Activated naive CD8-positive, alpha-beta T cell treated with anti-CD3 and anti-CD28 coated beads, Interleukin-2, amount 50 U/mL, for 16 hours (primary cell): ENCODE measurements around the gene APH1B.
"Not testable (repeated sequence)": the region's sequence is repeated elsewhere in the genome, so short reads cannot be mapped to it uniquely, and the experiment has no call there.

ENCODE experiments used
- DNase-seq: peaks from one replicate; pipeline ENCODE4 v3.0.0-alpha.2; 2020; ENCODE audit warnings: low read depth, low spot score

The APH1B gene

DNA sequence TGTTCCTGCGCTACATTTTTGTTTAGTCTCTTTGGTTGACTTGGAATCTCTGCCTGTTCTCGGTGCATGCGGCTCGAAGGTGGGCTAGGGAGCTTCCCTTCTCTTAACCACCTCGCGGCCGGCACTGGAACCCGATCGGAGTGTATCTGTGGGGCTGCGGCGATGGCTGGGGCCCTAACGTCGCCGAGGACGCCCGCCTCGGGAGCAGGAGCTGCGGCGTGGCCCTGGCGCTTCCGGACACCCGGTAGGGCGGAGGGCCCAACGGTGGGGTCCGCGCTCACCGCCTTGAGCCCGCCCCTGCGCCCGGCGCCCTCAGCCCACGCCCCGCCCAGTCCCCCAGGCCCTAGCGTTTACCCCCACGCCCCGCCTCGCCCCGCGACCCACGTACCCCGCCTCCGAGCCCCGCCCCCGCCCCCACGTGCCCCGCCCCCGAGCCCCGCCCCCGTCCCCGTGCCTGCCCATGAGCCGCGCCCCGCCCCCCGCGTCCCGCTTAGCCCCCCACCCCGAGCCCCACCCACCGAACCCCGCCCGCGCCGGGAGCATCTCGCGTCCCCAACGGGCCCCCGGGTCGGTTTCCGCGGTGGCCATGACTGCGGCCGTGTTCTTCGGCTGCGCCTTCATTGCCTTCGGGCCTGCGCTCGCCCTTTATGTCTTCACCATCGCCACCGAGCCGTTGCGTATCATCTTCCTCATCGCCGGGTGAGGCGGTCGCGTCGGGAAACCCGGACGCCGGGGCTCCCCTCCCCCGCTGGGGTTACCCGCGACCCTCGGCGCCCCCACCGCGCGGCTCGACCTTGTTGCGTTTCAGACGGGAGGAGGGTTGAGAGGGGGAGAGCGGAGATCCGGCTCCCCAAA lies at the start of gene APH1B:
APH1B (plus strand) TSS at position 568 of the 855 bp plus-strand sequence; CDS start at position 587, 19 bp downstream.
- peak; percentile 22 for DNase-seq

- no peak for DNase-seq
Measured at GRCh38 chr15:63227689-63228088, 49.7 kb upstream of the APH1B start.

- no peak for DNase-seq
Measured at GRCh38 chr15:63231206-63231605, 46.2 kb upstream of the APH1B start.

DNA sequence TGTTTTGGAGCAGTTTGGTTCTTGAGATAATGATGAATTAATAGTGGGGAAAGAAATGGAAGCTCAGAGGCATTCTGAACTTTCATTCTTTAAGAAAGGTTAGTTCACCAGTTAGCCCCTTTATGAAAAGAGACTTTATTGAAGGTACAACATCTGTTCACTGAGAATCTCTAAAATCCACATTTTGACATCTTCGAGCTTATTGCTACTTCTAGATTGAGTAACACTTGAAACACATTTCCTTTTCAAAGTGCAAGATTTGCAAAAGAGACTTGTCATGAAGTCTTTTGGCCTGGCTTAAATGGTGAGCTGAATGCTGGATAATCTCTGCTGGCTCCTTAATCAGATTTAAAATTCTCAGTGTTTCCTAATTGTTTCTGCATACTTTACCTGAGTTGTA lies 45.7 kb upstream of the APH1B start:
- no peak for DNase-seq

DNA sequence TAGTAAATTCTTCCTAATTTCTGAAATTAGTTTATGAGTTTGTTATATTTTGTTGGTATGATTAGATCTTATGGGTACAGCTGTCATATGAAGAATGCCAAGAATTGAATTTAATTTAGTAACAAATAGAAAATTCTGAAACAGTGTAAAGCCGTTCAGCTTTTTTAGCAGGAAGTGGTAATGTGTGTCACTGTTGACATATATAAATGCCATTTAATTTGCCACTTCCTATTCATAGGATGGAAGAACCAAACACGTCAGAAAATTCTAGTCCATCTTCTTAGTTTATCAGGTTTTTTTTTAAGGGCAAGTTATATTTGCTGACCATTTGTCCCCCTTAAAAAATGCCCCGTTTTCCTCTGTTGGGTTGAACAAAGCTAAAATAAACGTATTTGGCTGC lies 45.0 kb upstream of the APH1B start:
- no peak for DNase-seq

- no peak for DNase-seq
Measured at GRCh38 chr15:63232943-63233342, 44.5 kb upstream of the APH1B start.

DNA sequence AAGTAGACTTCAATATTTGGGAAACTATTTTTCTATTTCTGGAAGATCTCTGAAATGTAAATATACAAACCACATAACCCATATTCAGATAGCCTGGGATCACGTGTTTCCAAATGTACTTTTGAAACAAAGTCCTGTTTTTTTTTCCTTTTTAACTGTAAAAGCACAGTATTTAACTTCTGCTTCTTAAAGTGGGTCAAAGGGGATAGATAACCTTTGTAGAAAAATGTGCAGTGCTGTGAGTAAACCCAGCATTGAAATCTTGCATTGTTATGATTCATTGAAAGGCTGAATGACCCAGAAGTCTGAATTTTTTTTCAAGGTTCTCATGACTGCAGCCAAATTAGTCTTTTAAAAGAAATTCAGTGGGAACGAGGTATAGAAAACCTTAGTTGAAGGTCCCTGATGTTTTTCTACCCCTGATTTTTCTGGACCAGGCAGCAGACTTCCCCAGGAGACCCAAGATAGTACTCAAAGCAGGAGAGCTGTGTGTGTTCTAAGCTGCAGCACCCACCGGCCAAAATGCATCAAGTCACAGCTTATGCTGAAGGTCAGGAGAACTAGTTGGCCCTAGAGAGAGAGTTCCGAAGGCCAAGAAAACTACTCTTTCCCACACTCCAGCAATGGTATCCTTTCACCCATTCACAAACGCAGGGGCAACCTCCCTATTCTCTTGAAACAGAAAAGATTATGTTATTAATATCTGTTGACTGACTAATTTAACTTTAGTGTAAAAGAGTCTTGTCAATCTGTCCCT lies 43.6 kb upstream of the APH1B start:
- DNase-seq: no peak

DNA sequence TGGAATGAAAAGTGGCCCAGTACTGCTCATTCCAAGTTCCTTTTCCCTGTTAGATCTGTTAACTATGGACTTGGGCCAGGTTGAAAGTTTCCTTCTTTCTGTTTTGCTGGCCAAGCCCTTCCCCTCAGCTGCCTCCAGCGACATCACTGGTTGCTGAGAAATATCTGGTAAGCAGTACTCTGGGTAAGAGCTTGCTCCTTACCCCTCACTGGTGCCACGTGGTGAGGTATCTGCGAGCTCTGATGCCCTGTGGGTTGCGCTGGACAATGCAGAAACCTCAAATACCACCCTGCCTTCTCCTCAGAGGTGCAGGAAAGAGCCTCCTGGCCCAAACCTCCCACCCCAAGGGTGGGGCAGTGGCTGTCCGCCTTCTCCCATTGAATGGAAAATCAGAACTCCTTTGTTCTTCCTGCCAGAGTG lies 42.9 kb upstream of the APH1B start:
- DNase-seq: no peak

- DNase-seq: no peak
Measured at GRCh38 chr15:63236272-63236671, 41.1 kb upstream of the APH1B start.

DNA sequence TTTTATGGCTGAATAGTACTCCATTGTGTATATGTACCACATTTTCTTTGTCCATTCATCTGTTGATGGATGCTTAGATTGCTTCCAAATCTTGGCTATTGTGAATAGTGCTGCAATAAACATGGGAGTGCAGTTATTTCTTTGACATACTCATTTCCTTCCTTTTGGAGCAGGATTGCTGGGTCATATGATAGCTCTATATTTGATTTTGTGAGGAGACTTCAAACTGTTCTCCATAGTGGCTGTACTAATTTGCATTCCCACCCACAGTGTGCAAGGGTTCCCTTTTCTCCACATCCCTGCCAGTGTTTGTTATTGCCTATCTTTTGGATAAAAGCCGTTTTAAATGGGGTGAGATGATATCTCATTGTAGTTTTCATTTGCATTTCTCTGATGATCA lies 40.3 kb upstream of the APH1B start:
- not testable (repeated sequence) for DNase-seq

GRCh38 chr15:63238171-63238570 lies 39.2 kb upstream of the APH1B start:
- DNase-seq: no peak

- DNase-seq: no peak
Measured at GRCh38 chr15:63238796-63239195, 38.6 kb upstream of the APH1B start.

GRCh38 chr15:63240109-63240508 lies 37.3 kb upstream of the APH1B start:
- DNase-seq: no peak

- DNase-seq: no peak
Measured at GRCh38 chr15:63241316-63241715, 36.1 kb upstream of the APH1B start.

DNA sequence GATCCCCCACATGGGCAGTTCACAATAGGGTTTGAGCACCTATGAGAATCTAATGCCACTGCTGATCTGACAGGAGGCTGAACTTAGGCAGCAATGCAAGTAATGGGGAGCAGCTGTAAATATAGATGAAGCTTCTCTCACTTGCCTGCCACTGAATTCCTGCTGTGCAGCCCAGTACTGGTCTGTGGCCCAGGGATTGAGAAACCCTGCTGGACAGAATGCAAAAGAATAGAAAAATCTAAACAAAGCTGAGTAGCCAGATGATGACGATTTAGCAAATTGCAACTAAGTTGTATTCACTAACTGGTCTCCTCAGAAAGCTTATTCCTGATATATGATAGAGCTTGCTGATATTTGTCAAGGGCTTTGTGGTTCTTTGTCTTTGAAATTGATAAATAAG lies 34.3 kb upstream of the APH1B start:
- DNase-seq: no peak

DNA sequence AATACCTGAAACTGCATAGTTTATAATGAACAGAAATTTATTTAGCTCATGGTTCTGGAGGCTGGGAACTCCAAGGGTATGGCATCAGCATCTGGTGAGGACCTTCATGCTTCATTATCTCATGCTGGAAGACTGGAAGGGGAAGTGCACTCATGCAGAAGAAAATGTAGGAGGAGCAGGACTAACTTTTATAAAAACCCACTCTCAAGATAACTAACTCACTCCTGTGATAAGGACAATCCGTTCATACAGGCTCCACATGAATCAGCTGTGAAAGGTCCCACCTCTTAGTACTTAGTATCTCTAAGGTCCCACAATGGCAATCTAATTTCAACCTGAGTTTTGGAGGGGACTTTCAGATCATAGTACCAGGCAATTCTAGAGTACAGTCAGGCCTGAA lies 33.6 kb upstream of the APH1B start:
- no peak for DNase-seq

DNA sequence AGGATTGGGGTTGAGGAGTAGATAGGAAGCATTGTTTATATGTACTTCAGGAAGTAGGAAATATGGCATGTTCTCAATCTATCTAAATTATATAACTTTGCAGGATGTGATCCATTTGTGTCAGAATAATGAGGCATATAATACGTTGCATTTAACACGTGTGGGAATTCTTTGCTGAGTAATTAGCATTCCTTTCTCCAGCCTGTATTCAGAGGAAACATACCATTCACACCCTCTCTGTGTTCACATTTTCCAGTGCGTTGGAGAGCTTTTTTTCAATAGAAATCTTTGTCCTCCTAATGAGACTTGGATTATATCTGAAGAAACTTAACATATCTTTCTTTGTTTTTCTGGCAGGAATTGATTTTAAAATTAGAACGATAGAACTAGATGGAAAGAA lies 33.0 kb upstream of the APH1B start:
- no peak for DNase-seq

DNA sequence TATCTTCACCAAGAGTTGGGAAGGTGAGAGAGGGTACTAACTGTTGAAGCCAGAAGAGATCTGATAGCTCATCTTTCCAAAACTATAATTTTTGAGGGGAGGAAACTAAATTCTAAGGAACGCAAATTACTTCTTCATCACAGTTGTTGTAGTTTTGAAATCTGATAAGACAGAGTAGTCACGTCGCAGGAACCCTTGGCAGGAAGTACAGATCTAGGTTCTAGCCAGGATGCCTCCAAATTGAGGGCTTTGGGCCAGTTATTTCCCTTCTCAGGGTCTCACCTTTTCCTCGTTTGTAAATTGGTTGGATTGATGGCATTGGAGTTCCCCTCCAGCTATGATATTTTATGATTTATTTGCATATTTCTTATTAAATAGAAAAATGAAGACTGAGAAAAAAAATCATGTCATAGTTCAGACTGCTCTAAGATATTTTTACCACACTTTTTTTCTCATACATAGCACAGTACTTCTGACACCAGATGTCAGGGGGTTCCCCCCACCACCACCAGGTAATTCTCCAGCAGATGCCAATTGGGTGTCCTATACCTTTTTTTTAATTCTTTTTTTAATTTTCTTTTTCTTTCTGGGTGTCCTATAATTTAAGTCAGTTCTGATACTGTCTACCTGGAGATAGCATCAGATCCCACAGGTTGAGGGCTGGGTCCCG lies 32.3 kb upstream of the APH1B start:
- no peak for DNase-seq

DNA sequence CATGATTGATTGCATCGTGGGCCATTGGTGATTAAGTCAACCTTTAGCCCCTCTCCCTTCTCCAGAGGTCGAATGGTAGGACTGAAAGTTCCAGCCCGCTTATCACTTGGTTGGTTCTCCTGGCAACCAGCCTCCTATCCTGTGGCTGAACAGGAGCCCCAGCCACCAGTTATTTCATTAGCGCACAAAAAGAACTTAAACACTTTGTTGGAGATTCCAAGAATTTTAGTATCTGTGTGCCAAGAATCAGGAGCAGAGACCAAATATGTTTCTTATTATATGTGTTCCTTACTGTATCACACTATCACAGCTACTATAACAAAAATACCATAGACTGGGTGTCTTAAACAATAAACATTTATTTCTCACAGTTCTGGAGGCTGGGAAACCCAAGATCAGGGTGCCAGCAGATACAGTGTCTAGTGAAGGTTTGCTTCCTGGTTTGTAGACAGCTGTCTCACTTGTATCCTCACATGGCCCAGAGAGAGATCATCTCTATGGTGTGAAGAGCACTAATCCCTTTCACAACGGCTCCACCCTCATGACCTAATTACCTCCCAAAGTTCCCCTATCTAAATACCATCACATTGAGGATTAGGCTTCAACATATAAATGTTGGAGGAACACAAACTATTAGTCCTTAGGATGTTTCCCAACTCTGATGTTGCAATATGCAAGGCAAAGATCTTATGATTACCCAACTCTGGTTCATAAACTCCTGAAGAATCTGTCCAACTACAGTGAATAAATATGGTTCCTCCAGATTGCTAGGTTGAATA lies 30.5 kb upstream of the APH1B start:
- DNase-seq: no peak

GRCh38 chr15:63250312-63250965 lies 27.0 kb upstream of the APH1B start:
- no peak for DNase-seq

DNA sequence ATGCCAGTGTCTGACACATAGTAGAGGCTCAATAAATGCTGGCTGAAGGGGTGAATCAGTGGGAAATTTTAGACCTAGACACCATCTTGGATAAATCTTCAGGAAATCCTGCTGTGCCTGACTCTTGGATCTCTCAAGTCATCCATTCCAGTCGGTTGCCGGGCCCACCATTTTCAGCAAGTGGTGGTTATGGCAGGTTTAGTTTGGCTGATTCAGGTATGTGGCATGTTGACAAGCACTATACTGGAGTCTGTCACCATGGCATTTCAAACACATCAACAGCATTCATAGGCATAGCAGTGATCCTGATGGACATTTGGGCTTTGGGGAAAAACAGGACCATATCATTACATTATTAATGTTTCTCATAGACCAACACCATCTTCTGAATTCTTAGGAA lies 25.7 kb upstream of the APH1B start:
- DNase-seq: no peak
